Measurements from ENCODE around the gene TFPI. TPM values are rescaled to one million over a fixed set of nuclear protein-coding genes. Genes with fewer than 3 reads are reported as not detected.
A peak's percentile ranks its signal among the peaks of the same experiment; 100 is the strongest.

Gene TFPI
- total and polyA plus RNA-seq, 2 of the 8 experiments (the other 6 are each of a cell fraction or from before 2014, with no cell fraction given) = 2.0 to 7.1 TPM

DNA sequence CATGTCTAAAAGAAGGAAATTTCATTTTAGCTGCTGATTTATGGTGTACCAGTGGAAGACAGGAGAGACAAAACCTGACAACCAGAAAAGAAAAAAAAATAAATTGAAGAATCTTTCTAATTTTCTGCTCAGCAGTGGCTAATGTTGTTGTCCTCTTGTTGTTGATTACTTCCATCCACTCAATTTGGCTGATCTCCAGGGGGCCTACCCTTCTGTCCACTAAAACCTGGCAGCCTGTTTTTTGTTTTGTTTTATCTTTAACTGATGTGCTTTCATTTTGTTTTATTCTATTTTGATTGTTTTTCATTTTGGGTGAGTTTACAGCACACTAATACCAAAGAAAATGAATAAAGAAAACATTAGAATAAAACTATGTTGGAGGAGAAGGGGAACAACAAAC lies 27.4 kb downstream of the TFPI start:
- no peak overlapping the region for H3K27ac ChIP-seq (ENCODE audit: low read depth, low read length)
- H3K9ac ChIP-seq (replicated peaks in 1 of 4; ENCODE audit: extremely low read depth in 1 of 4, low read depth in 3 of 4, low read length in 3 of 4) = no peak overlapping the region
- no peaks in the 10 kb centered on the region for H3K23me2 ChIP-seq (ENCODE audit: low read depth, low read length)
- no peaks in the 10 kb centered on the region for H3K79me2 ChIP-seq (ENCODE audit: control insufficient read depth in 1 of 2, insufficient read depth in 2 of 2, low read length in 2 of 2)
- H2AK5ac ChIP-seq (ENCODE audit: low read depth, low read length) = no peak overlapping the region
- no peak overlapping the region for H4K8ac ChIP-seq (ENCODE audit: extremely low read depth, insufficient read depth, low read length)
- H4K20me1 ChIP-seq (replicated peaks in 1 of 2; ENCODE audit: control insufficient read depth in 1 of 2, insufficient read depth in 2 of 2, low read length in 2 of 2) = no peaks in the 10 kb centered on the region
- FAIRE-seq (no peak), DNase-seq (ENCODE audit: low read depth in 1 of 2, low spot score in 2 of 2) (no peak)
- H2BK20ac ChIP-seq (ENCODE audit: low read length) = no peak overlapping the region
- H2BK120ac ChIP-seq (replicated peaks; ENCODE audit: low read depth, low read length) = no peak overlapping the region
- CTCF ChIA-PET (ENCODE audit: partially characterized antibody) = interaction anchor here (0.5 to 2.9 kb wide), 3 partner anchors 13 to 131 kb away, joined by 3 to 16 read pairs (median 5); no protein-coding TSS in a partner anchor
- no peak overlapping the region for H2BK12ac ChIP-seq (ENCODE audit: low read depth, low read length)
- H3K14ac ChIP-seq (ENCODE audit: insufficient read length) = no peak overlapping the region
- POLR2A ChIA-PET (ENCODE audit: partially characterized antibody) = interaction anchor here (1.4 kb wide), 1 partner anchor 11 kb away, joined by 3 read pairs; no protein-coding TSS in a partner anchor
- H3K4me3 ChIP-seq (ENCODE audit: extremely low read depth in 1 of 4, insufficient read depth in 2 of 4, low read depth in 3 of 4, low read length in 4 of 4) = no peak overlapping the region
- H3K36me3 ChIP-seq (ENCODE audit: control insufficient read depth in 2 of 4, insufficient read depth in 4 of 4, low read length in 3 of 4) = no peaks in the 10 kb centered on the region
- no peak overlapping the region for H3K56ac ChIP-seq (replicated peaks; ENCODE audit: insufficient read length, low read depth, low read length)
- no peak overlapping the region for H3K18ac ChIP-seq (ENCODE audit: extremely low read depth, low read length)
- no peak overlapping the region for H2BK5ac ChIP-seq (ENCODE audit: low read depth, low read length)
- H3K9me3 ChIP-seq (ENCODE audit: insufficient read depth in 2 of 2, low read depth in 1 of 2, low read length in 1 of 2) = no peaks in the 10 kb centered on the region
- no peak overlapping the region for H3K4ac ChIP-seq (replicated peaks; ENCODE audit: insufficient read length, low read depth, low read length)
- no peak overlapping the region for H4K91ac ChIP-seq (replicated peaks; ENCODE audit: insufficient read length, low read length)
- H3K23ac ChIP-seq (ENCODE audit: insufficient read length) = no peak overlapping the region
- no peak overlapping the region for H2AFZ ChIP-seq (ENCODE audit: low read length)
- peak overlapping the region; percentile 72 for H4K5ac ChIP-seq (ENCODE audit: insufficient read length, low read depth, low read length)
- H3K4me2 ChIP-seq (ENCODE audit: insufficient read depth in 1 of 2, low read depth in 2 of 2, low read length in 2 of 2) = no peak overlapping the region
- H3K79me1 ChIP-seq (ENCODE audit: low read depth, low read length) = no peaks in the 10 kb centered on the region
- H2BK15ac ChIP-seq (ENCODE audit: low read length) = no peak overlapping the region
- H3K4me1 ChIP-seq (replicated peaks in 1 of 4; ENCODE audit: control insufficient read depth in 3 of 4, insufficient read depth in 4 of 4, low read length in 3 of 4) = peaks cover 0 to 2% (median 0%) of the 10 kb centered on the region in 4 experiments; a peak in 1 of 7 replicates
- H3K27me3 ChIP-seq (replicated peaks in 1 of 4; ENCODE audit: control insufficient read depth in 3 of 4, extremely low read depth in 1 of 4, insufficient read depth in 3 of 4, low read length in 3 of 4) = no peaks in the 10 kb centered on the region
- TF ChIP-seq BRCA1 (IDR thresholded peaks at IDR 0.05; ENCODE audit: low read depth, low read length) = no peak
- TF ChIP-seq MAFK (IDR thresholded peaks at IDR 0.05; ENCODE audit: low read depth, low read length) = no peak
- no peak for TF ChIP-seq CTBP2 (IDR thresholded peaks at IDR 0.05; ENCODE audit: borderline replicate concordance, insufficient read depth, insufficient read length, low read length)
- TF ChIP-seq JUND (IDR thresholded peaks at IDR 0.05; ENCODE audit: low read length) = no peak
- no peak for TF ChIP-seq POLR2AphosphoS5 (IDR thresholded peaks at IDR 0.05; ENCODE audit: low read depth, low read length)
- no peak for TF ChIP-seq YY1 (IDR thresholded peaks at IDR 0.05; ENCODE audit: low read depth, low read length)
- no peak for TF ChIP-seq SRF (IDR thresholded peaks at IDR 0.05; ENCODE audit: low read depth, low read length)
- no peak for TF ChIP-seq EP300 (IDR thresholded peaks at IDR 0.05; ENCODE audit: borderline replicate concordance in 1 of 2, low read depth in 2 of 2, low read length in 2 of 2)
- TF ChIP-seq, protein P1, sequence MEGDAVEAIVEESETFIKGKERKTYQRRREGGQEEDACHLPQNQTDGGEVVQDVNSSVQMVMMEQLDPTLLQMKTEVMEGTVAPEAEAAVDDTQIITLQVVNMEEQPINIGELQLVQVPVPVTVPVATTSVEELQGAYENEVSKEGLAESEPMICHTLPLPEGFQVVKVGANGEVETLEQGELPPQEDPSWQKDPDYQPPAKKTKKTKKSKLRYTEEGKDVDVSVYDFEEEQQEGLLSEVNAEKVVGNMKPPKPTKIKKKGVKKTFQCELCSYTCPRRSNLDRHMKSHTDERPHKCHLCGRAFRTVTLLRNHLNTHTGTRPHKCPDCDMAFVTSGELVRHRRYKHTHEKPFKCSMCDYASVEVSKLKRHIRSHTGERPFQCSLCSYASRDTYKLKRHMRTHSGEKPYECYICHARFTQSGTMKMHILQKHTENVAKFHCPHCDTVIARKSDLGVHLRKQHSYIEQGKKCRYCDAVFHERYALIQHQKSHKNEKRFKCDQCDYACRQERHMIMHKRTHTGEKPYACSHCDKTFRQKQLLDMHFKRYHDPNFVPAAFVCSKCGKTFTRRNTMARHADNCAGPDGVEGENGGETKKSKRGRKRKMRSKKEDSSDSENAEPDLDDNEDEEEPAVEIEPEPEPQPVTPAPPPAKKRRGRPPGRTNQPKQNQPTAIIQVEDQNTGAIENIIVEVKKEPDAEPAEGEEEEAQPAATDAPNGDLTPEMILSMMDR (IDR thresholded peaks at IDR 0.05; ENCODE audit: control extremely low read depth in 1 of 3, insufficient read depth in 1 of 3, low read depth in 1 of 3, low read length in 3 of 3) = no peak
- TF ChIP-seq KDM1A (IDR thresholded peaks at IDR 0.05; ENCODE audit: borderline replicate concordance, low read length) = no peak
- TF ChIP-seq CBX5 (IDR thresholded peaks at IDR 0.05; ENCODE audit: low read depth, low read length) = no peak
- TF ChIP-seq RXRA (IDR thresholded peaks at IDR 0.05; ENCODE audit: insufficient read depth, low read depth, low read length) = no peak
- TF ChIP-seq SAP30 (IDR thresholded peaks at IDR 0.05; ENCODE audit: insufficient read depth, insufficient replicate concordance, low read length) = no peak
